Activated CD8-positive, alpha-beta memory T cell treated with anti-CD3 and anti-CD28 coated beads, Interleukin-2, amount 50 U/mL, for 48 hours (primary cell): Measurements from ENCODE around the gene RTKN2.
A peak's percentile ranks its signal among the peaks of the same experiment; 100 is the strongest.
"Not testable (repeated sequence)": the region's sequence is repeated elsewhere in the genome, so short reads cannot be mapped to it uniquely, and the experiment has no call there.

Experiments used
- DNase-seq: peaks from one replicate; pipeline ENCODE4 v3.0.0-alpha.2; 2020

The RTKN2 gene, protein sequence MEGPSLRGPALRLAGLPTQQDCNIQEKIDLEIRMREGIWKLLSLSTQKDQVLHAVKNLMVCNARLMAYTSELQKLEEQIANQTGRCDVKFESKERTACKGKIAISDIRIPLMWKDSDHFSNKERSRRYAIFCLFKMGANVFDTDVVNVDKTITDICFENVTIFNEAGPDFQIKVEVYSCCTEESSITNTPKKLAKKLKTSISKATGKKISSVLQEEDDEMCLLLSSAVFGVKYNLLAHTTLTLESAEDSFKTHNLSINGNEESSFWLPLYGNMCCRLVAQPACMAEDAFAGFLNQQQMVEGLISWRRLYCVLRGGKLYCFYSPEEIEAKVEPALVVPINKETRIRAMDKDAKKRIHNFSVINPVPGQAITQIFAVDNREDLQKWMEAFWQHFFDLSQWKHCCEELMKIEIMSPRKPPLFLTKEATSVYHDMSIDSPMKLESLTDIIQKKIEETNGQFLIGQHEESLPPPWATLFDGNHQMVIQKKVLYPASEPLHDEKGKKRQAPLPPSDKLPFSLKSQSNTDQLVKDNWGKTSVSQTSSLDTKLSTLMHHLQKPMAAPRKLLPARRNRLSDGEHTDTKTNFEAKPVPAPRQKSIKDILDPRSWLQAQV

DNA sequence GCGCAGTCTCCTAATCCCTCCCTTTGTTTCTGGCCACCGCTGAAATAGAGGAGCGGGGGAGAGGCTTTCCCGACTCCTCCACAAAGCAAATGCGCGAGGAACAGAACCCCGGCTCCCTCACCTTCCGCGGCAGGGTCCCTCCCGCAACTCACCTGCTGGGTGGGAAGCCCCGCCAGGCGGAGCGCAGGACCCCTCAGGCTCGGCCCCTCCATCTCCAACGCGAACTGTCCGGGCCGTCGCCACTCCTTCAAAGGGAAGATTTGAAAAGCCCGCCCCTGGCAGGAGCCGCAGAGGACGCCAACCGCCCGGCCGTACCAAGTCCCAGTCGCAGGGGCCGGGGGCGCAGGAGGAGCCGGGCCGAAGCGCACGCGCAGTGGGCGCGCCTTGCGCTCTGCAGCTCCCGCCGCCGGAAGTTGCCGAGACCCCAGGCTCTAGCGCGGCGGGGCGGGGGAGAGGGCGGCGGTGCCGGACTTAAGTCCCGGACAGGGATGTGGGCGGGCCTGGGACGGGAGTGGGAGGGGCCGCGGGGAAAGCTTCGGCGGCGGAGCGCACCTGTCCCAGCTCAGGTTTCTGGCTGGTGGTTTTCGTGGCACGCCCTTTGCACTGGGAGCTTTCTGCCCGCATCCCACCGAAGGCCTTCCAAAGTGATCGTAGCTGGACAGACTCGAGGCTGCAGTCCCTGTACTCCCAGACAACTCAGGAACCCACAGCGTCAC is at the start of gene RTKN2:
RTKN2 (minus strand) TSS at position 446 of the 716 bp plus-strand sequence; CDS start at position 212, 234 bp downstream.
- peak; percentile 81 for DNase-seq

DNA sequence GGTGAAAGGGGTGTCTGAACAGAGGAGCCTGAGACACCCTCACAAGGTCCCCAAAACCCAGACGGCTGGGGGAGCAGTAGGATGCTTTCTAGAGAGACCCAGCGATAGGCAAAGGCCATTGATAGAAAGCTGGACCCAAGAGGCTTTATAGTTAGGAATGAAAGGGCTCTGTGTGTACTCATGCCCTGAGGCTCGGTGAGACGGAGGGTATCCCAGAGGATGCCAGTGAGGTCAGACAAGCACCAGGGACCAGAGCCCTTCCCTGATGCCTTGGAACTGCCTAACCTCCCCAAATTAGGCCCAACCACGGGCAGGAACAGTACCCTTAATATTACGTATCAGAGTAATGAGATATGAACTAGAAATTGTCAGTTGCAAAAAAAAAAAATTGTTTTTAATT is 48.6 kb upstream of the RTKN2 start:
- no peak for DNase-seq

- DNase-seq = no peak
These were observed 40.6 kb upstream of the RTKN2 start for GRCh38 chr10:62309254-62309653.

DNA sequence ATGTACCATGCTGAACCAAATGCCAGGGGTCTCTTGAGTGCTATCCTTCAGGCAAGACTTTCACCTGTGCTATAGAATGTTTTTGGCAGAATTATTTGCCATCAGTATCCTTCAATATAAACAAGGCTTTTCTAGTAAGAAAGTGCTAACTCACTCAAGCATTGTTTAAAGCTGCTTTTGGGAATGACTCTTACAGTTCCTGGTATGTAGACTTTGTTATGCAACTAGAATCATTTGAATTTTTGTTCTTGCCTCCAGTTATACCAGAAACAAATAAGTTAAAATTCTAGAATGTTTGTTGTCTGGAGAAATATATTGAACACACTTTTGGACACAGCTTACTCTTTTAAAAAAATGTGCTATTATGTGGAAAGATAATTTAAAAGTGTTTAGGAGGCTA is 39.5 kb upstream of the RTKN2 start:
- DNase-seq = no peak

- no peak for DNase-seq
These were observed 39.0 kb upstream of the RTKN2 start for GRCh38 chr10:62307635-62308034.

- DNase-seq = no peak
These were observed 38.0 kb upstream of the RTKN2 start for GRCh38 chr10:62306663-62307062.

DNA sequence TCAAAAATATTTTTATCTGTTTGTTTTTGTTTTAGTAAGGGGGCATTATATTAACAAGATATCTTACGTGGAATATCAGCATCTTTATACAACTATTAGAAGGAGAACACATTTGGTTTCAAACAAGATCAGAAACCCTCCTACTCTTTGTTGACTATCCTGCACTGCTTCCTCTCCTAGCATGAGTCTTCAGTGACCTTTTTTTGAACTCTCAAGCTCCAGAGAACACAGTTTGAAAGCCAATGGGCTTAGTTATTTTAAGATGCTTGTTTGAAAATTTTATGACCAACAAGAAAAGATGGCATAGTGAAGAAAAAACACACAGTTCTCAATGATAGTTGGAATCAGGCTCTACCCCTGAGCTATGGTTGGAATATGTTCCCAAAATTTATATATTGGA is 37.2 kb upstream of the RTKN2 start:
- DNase-seq = no peak

DNA sequence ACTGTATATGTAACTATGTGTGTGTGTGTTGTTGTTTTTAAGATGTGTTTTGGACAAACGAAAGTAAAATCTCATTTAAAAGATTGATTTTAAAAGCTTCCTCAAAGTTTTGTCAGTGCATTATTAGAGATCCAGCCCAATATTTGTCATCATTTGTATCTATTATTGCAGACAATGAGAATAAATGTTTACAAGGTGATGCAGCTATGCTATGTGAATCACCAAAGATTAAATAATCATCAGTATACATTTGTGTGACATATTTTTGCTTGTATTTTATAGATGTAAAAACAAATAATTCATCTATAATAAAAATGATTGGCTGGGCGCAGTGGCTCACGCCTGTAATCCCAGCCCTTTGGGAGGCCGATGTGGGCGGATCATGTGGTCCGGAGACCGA is 35.3 kb upstream of the RTKN2 start:
- no peak for DNase-seq

DNA sequence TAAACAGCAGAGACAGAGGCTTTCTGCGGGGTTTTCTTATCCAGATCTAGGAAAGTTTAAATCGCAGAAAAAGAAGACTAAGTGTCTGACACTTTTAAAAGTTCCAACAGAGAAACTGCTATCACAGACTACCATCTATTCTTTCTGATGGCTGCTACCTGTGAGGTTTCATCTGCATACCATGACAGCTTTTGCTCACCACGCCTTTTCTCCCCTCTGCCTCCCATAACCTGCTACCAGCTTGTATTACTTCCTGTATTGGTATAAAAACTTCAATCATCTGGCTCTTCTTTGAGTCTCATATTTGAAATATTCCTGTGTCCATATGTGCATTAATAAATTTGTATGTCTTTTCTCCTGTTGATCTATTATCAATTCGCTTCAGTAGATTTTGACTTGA is 34.1 kb upstream of the RTKN2 start:
- DNase-seq = no peak

- DNase-seq = no peak
These were observed 29.2 kb upstream of the RTKN2 start for GRCh38 chr10:62297857-62298256.

- no peak for DNase-seq
These were observed 15.6 kb upstream of the RTKN2 start for GRCh38 chr10:62284221-62284620.

- not testable (repeated sequence) for DNase-seq
These were observed 12.7 kb upstream of the RTKN2 start for GRCh38 chr10:62281348-62281747.

GRCh38 chr10:62280392-62280791 is 11.7 kb upstream of the RTKN2 start:
- not testable (repeated sequence) for DNase-seq

GRCh38 chr10:62278441-62278910 is 9.8 kb upstream of the RTKN2 start:
- no peak for DNase-seq

DNA sequence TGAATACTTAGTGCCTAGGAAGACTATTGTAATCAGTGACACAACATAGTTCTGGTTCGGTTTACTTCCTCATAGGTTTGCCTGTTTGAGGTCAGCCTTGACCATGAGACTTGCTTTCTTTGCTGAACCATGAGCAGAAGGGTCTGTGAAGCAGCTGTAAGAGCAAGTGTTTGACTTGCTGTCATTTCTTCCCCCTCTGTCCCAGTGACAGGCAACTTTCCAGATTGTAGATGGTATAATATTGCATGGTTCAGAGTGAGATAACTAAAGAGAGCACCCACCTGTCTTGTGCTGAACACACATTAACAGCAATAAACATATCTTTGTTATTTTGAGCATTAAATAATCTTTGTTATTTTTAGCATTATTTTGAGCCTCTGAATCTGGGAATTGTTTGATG is 9.3 kb upstream of the RTKN2 start:
- DNase-seq = no peak

DNA sequence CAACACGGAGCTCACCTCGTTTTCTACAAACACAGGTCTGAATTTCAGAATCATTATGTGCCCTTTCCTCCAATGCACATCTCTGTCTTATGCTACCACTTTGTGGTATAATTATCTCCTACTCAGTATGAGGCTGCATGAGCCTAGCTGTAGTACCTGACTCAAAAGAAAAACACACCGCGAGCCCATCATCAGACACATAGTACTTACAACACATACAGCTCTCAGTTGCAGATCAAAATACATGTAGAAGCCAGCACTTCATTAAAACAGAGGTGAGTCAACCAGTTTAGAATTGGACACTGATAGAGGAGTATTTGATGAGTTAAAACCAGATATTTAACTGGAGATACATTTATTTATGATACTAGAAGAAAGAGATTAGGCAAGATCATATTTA is 1.4 kb upstream of the RTKN2 start:
- no peak for DNase-seq

DNA sequence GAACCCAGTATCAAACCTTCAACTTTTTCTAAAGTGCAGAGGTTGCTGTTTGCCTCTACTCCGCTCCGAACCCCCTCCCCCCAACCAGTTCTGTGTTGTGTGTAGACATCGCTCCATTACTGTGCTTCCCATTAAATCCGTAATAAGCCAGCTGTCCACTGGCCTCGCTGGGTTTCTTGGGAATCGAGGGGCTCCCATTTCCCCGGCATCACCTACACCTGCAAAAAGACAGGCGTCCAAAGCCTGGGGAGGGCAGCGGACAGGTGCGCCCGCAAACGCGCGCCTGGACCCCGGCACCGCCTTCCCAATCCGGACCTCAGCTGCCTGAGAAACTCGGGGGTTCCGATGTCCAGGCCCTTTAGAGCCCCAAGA is 631 bp downstream of the RTKN2 start:
- DNase-seq = no peak

DNA sequence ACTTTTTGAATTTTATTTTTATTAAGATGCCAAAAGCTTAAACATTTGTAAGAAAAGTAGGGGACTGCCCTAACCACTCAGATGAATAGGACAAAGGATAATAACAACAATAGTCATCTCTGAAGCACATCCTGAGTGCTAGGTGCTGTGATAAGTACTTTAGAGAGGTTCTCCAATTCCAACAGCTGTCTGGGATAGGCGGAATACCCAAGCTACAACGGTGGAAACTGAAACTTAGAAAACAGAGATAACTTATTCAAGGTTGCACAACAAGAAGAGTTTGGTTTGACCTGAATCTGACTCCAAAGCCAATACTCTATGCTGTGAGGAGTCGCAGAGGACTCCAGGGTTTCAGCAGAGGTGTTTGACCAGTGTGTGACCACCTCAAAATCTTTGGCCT is 2.0 kb downstream of the RTKN2 start:
- DNase-seq = no peak

- DNase-seq = no peak
These were observed 2.5 kb downstream of the RTKN2 start for GRCh38 chr10:62266147-62266546.

- DNase-seq = no peak
These were observed 3.8 kb downstream of the RTKN2 start for GRCh38 chr10:62264702-62265436.

DNA sequence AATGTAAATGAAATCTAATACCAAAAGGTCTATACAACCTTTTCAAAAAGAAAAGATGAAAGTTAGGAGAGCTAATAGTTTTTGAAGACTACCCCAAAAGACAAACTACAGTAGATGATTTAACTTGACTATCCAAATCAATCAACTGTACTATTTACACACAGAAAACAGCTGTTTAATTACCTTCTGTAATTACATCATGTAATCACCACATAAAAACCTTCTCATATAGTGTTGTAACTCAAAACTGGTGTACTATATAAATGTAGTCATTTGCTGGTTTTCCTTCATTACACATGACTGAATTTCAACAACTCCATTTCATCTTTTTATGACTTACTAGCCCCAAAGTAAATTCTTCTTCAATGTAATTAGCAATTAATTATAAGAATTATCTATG is 4.5 kb downstream of the RTKN2 start:
- DNase-seq = no peak

- DNase-seq = no peak
These were observed 7.0 kb downstream of the RTKN2 start for GRCh38 chr10:62261666-62262065.

DNA sequence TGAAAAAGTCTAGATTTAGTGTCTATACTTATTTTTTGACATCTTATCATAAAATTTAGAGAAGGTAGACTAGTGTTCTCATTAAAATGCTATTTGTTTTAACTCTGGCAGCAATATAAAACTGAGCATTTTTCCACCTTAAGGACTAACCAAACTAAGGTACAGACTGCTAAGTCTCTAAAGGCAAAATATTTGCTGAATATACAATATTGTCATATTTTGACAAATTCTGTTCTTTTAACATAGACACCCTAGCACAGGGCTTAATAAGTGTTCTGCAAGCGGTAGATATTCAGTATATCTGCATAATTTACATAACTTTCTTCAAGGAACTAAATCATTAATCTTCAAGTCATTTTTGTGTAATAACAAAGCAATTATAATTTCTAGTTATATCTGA is 8.6 kb downstream of the RTKN2 start:
- DNase-seq = no peak
